Tibial nerve (tissue), 4 donors: ENCODE results near the gene DTX3. TPM values are rescaled to one million over a fixed set of nuclear protein-coding genes. Genes with fewer than 3 reads are reported as not detected.

Source experiments
- DNase-seq, 2 donors: peaks; one replicate each; pipeline ENCODE4 v3.0.0-alpha.2; 2019; ENCODE audit warnings: low spot score in 2 of 2
- H3K27ac ChIP-seq, 4 donors: fragments of 200-600 bp; sonication (generic) in 3 of 4; one replicate each; pipeline ENCODE4 v1.5.1; 2017 to 2019; ENCODE audit warnings: mild to moderate bottlenecking in 1 of 4
- H3K27me3 ChIP-seq, 2 donors: fragments of 200-600 bp; sonication (generic) in 1 of 2; one replicate each; pipeline versions ENCODE4 v1.5.1 to v1.6.0; 2017 to 2019
- H3K36me3 ChIP-seq, 3 donors: fragments of 200-600 bp; sonication (generic); one replicate each; pipeline ENCODE4 v1.5.1; 2018 to 2019
- H3K4me1 ChIP-seq, 4 donors: fragments of 200-600 bp; sonication (generic) in 3 of 4; one replicate each; pipeline ENCODE4 v1.5.1; 2017 to 2019
- H3K4me3 ChIP-seq, 4 donors: fragments of 200-600 bp; sonication (generic) in 3 of 4; one replicate each; pipeline ENCODE4 v1.5.1; 2017 to 2019; ENCODE audit warnings: mild to moderate bottlenecking in 1 of 4, moderate library complexity in 1 of 4
- H3K9me3 ChIP-seq, 4 donors: fragments of 200-600 bp; sonication (generic) in 3 of 4; one replicate each; pipeline ENCODE4 v1.5.1; 2017 to 2019
- CTCF ChIP-seq, 5 experiments: fragments of 200-600 bp in 3 of 5; fragments of 450-650 bp in 2 of 5; sonication (generic) in 3 of 5; IDR thresholded peaks; one replicate each; pipeline ENCODE4 v1.5.1; 2016 to 2019; ENCODE audit warnings: antibody characterized with exemption in 5 of 5, mild to moderate bottlenecking in 3 of 5, moderate library complexity in 2 of 5
- EP300 ChIP-seq, 2 donors: sonication (generic); formaldehyde crosslinking; IDR thresholded peaks; one replicate each; pipeline ENCODE4 v1.6.1; 2017; ENCODE audit warnings: antibody characterized with exemption in 2 of 2, mild to moderate bottlenecking in 1 of 2
- POLR2A ChIP-seq, 2 donors: fragments of 450-650 bp; IDR thresholded peaks; one replicate each; pipeline ENCODE4 v1.6.1; 2017; ENCODE audit warnings: antibody characterized with exemption in 2 of 2, mild to moderate bottlenecking in 2 of 2, moderate library complexity in 2 of 2
- WGBS, 2 donors: methylation state at CpG; one replicate each; pipeline ENCODE4 v1.1.5; 2018; 5-methylcytosine and 5-hydroxymethylcytosine counted together
- total RNA-seq, 4 donors: library from RNA; depleted of rRNA; stranded (reverse); fragments of >200 nt; gene quantifications; one replicate each; pipeline ENCODE4 v1.1.0, GENCODE V29; 2016

DTX3 gene
- total RNA-seq, 4 donors from 2014 or later = 19.0 to 33.1 (median 28.1) TPM

DNA sequence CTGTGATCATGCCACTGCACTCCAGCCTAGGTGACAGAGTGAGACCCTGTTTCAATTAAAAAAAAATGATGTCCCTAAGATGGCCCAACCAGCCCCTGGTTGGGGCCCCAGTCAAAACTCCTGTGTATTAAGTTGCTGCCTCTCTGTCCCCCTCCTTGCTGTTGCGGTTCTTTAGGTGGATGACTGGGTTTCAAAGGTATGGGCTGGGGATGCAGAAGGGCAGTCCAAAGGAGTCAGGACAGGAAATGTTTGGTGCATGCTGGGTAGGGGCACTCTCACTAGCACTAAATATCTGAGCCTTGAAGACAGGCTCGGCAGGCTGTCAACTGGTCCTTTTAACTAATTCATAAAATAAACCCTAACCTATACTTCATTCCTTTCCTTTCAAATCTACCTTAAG, 25.6 kb upstream of the DTX3 start:
- no peak for DNase-seq
- WGBS, 2 donors = 84 to 86% methylated on average over 2 of the region's 2 CpGs

DNA sequence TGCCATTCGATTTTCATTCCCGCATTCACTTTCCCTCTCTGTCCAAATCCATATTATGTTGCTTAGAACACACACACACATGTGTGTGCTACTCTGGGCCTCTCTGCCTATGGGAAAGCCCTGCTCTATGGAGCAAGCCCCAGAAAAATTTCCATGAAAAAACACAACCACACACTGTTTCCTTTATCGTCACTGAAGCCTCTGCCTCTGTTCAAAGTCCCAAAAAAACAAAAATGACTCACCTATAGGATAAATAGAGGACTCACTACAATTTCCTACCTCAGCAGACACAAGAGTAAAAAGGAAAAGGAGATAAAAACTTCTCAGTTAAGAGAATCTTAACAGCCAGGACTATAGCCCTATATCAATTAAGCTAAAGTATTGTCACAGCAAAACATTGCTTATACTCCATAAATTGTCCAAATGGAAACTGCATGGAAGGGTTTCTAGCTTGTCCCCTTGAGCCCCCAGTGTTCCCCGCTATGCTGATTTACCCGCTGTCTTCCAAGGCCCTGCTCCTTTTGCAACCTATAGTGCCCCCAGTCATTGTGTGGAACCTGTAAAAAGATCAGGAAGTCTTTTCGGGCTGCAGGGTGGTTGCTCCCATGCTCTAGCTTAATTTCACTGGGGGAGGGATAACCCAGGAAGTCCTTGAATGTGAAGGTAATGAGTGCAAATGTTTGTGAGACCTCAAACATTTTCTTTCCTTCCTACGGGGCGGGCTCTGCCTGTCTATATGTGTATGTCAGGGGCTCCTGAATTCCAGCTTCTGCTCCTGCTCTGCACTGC, 24.8 kb upstream of the DTX3 start:
- DNase-seq = no peak
- TF ChIP-seq EP300 (IDR thresholded peaks at IDR 0.05) (no peak), POLR2A (IDR thresholded peaks at IDR 0.05) (no peak), CTCF (IDR thresholded peaks at IDR 0.05) (no peak)
- H3K27ac ChIP-seq = no peak overlapping the region
- no peaks in the 10 kb centered on the region for H3K36me3 ChIP-seq
- H3K27me3 ChIP-seq = no peaks in the 10 kb centered on the region
- H3K4me3 ChIP-seq = no peak overlapping the region
- WGBS, 2 donors = 81 to 86% methylated on average over 8 of the region's 8 CpGs
- H3K4me1 ChIP-seq = no peaks in the 10 kb centered on the region
- H3K9me3 ChIP-seq = no peaks in the 10 kb centered on the region

More for the DNA sequence above, 25.6 kb upstream of the DTX3 start:
- TF ChIP-seq POLR2A (IDR thresholded peaks at IDR 0.05) (no peak), CTCF (IDR thresholded peaks at IDR 0.05) (no peak), EP300 (IDR thresholded peaks at IDR 0.05) (no peak)
- Histone ChIP-seq H3K27ac (no peak overlapping the region), H3K4me1 (no peaks in the 10 kb centered on the region), H3K4me3 (no peak overlapping the region), H3K36me3 (no peaks in the 10 kb centered on the region), H3K9me3 (no peaks in the 10 kb centered on the region), H3K27me3 (no peaks in the 10 kb centered on the region)

GRCh38 chr12:57580466-57580795, 24.2 kb upstream of the DTX3 start:
- no peak for DNase-seq
- Histone ChIP-seq H3K36me3 (no peaks in the 10 kb centered on the region), H3K4me1 (no peaks in the 10 kb centered on the region), H3K9me3 (no peaks in the 10 kb centered on the region), H3K4me3 (no peak overlapping the region), H3K27me3 (no peaks in the 10 kb centered on the region), H3K27ac (no peak overlapping the region)
- WGBS, 2 donors = 79 to 80% methylated on average over 4 of the region's 4 CpGs
- TF ChIP-seq CTCF (IDR thresholded peaks at IDR 0.05) (no peak), POLR2A (IDR thresholded peaks at IDR 0.05) (no peak), EP300 (IDR thresholded peaks at IDR 0.05) (no peak)

GRCh38 chr12:57581802-57582201, 22.8 kb upstream of the DTX3 start:
- Histone ChIP-seq H3K27me3 (no peaks in the 10 kb centered on the region), H3K9me3 (no peaks in the 10 kb centered on the region), H3K27ac (no peak overlapping the region), H3K36me3 (no peaks in the 10 kb centered on the region), H3K4me1 (no peaks in the 10 kb centered on the region), H3K4me3 (no peak overlapping the region)
- TF ChIP-seq EP300 (IDR thresholded peaks at IDR 0.05) = no peak
- no peak for TF ChIP-seq CTCF (IDR thresholded peaks at IDR 0.05)
- no peak for TF ChIP-seq POLR2A (IDR thresholded peaks at IDR 0.05)
- 85 to 88% methylated on average over 1 of the region's 1 CpG for WGBS, 2 donors
- no peak for DNase-seq

- TF ChIP-seq EP300 (IDR thresholded peaks at IDR 0.05) (no peak), POLR2A (IDR thresholded peaks at IDR 0.05) (no peak), CTCF (IDR thresholded peaks at IDR 0.05) (no peak)
- no peak overlapping the region for H3K27ac ChIP-seq
- DNase-seq = no peak
- H3K4me1 ChIP-seq = no peaks in the 10 kb centered on the region
- H3K27me3 ChIP-seq = no peaks in the 10 kb centered on the region
- H3K36me3 ChIP-seq = no peaks in the 10 kb centered on the region
- H3K4me3 ChIP-seq = no peak overlapping the region
- WGBS, 2 donors = 93 to 96% methylated on average over 1 of the region's 1 CpG
- no peaks in the 10 kb centered on the region for H3K9me3 ChIP-seq
Observed at GRCh38 chr12:57582440-57582839, 22.2 kb upstream of the DTX3 start.
